Fibroblast of villous mesenchyme (primary cell): ENCODE data around the gene WDR55. TPM values are rescaled to one million over a fixed set of nuclear protein-coding genes. Genes with fewer than 3 reads are reported as not detected.
"Not testable (repeated sequence)": the region's sequence is repeated elsewhere in the genome, so short reads cannot be mapped to it uniquely, and the experiment has no call there.

Source experiments
- DNase-seq: peaks from one replicate; pipeline ENCODE4 v3.0.0-alpha.2; 2010; ENCODE audit warnings: low read depth
- H3K4me3 ChIP-seq: 2 replicates; pipeline ENCODE4 v1.5.1; 2011; ENCODE audit warnings: low read depth, mild to moderate bottlenecking, low read length
- CTCF ChIP-seq: IDR thresholded peaks from 2 replicates; pipeline ENCODE4 v1.5.1; 2012; ENCODE audit warnings: low read depth, mild to moderate bottlenecking, low read length; ENCODE audit not compliant: insufficient read depth
- total RNA-seq: library from RNA; depleted of rRNA; stranded (reverse); fragments of >200 nt; gene quantifications from 2 replicates; pipeline ENCODE4 v1.2.3, GENCODE V29; 2012

The WDR55 gene
- total RNA-seq, 1 donor: 41.5 TPM

- no peak for TF ChIP-seq CTCF
- no peak for DNase-seq
- H3K4me3 ChIP-seq: no peak overlapping the region
Observed at GRCh38 chr5:140696891-140697492, 32.3 kb downstream of the WDR55 start.

- no peak for TF ChIP-seq CTCF
- peak within 1 kb of the TSS; percentile 94 for H3K4me3 ChIP-seq
- DNase-seq: peak; percentile 99
Observed at GRCh38 chr5:140700177-140701144, 35.8 kb downstream of the WDR55 start, which contains the start of gene ZMAT2. Gene ZMAT2, plus strand, starts transcription at chr5:140700447. Its CDS starts 14 bp downstream, at chr5:140700461.

- no peak for TF ChIP-seq CTCF
Observed at GRCh38 chr5:140707812-140708211, 43.1 kb downstream of the WDR55 start.

GRCh38 chr5:140708787-140709186 lies 44.1 kb downstream of the WDR55 start:
- not testable (repeated sequence) for H3K4me3 ChIP-seq, DNase-seq

More at GRCh38 chr5:140707812-140708211, 43.1 kb downstream of the WDR55 start:
- H3K4me3 ChIP-seq: no peak overlapping the region
- no peak for DNase-seq

DNA sequence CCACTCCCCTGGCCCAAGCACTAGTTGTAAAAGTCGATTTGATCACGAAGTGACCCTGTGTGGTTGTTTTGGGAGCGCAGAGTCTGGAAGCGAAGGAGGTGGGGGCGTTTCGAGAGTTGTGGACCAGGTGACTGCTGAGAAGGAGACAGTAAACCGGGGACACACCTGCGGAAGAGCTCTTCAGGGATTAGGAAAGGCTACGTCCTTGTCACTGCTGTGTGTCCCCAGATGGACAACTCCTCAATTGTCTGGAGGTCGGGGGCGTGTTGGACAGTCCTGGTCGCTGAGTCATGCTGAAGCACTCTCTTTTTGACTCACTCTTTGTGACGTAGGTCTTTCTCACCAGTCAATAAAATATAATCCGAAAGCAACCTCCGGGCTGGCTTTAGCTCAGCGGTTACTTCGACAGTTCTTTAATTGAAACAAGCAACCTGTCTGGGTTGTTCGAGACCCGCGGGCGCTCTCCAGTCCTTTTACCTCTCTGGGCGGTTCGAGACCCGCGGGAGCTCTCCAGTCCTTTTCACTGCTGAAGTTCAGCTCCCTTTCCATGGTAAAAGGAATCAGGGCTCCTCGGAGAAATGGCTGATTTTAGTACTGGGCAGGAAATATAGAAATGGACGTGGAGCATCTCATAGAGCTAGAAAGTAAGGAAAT lies 46.3 kb downstream of the WDR55 start:
- H3K4me3 ChIP-seq: peak overlapping the region; percentile 88
- TF ChIP-seq CTCF: no peak
- peak; percentile 98 for DNase-seq

DNA sequence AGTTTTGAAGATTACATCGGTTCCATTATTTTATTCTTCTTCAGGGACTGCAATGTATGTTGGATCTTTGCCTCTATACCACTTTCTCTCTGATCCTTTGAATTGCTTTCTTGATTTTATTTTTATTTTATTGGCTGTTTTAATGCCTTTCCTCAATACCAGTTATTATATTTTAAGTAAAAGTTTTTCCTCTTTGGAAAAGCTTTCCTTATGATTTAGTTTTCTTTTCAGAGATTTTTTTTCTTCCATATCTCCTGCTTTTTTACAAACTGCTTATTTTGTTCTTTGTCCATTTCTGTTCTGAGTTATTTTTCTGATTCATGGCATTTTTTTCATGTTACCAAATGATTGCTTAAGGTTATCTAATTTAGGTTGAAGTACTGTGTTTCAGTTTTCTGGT lies 47.1 kb downstream of the WDR55 start:
- no peak for TF ChIP-seq CTCF
- H3K4me3 ChIP-seq: no peak overlapping the region
- no peak for DNase-seq

DNA sequence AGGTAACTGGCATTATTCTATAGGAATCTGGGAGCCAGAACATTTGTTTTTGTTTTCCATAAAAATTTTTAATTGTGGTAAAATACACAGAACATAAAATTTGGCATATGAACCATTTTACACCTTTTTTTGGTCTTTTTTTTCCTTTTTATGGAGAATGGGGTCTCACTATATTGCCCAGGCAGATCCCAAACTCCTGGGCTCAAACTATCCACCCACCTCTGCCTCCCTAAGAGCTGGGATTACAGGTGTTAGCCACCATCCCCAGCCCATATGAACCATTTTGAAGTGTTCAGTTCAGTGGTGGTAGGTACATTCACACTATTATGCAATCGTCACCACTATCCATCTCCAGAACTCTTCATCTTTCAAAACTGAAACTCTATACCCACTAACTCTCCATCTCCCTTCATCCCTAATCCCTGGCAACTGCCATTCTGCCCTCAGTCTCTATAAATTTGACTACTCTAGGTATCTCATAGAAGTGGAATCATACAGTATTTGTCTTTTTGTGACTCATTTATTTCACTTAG lies 48.9 kb downstream of the WDR55 start:
- no peak for TF ChIP-seq CTCF
- no peak overlapping the region for H3K4me3 ChIP-seq
- DNase-seq: no peak

DNA sequence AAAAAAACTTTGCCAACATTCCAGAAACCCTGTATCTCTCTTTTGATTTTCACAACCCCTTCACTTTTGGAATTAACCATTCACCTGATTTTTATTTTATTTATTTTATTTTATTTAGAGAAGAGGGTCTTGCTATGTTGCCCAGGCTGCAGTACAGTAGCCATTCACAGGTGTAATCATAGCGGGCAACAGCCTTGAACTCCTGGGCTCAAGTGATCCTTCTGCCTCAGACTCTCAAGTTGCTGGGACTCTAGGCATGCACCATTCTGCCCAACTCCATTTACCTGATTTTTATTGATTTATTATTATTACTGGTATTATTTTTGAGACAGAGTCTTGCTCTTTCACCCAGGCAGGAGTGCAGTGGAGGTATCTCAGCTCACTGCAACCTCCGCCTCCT lies 51.5 kb downstream of the WDR55 start:
- not testable (repeated sequence) for DNase-seq, H3K4me3 ChIP-seq
